Motor neuron (in vitro differentiated cells): ENCODE data around the gene CRMP1. TPM values are rescaled to one million over a fixed set of nuclear protein-coding genes. Genes with fewer than 3 reads are reported as not detected.
"Not testable (repeated sequence)": the region's sequence is repeated elsewhere in the genome, so short reads cannot be mapped to it uniquely, and the experiment has no call there.

Experiments
- ATAC-seq, 8 experiments: fragments of 200-7000 bp; cut with Tn5 transposase; replicated peaks in 6 of 8; 2 replicates each; pipeline ENCODE4 v1.8.0; 2021; ENCODE audit warnings: mild to moderate bottlenecking in 8 of 8, moderate library complexity in 8 of 8
- H3K27ac ChIP-seq, 2 donors: fragments of 250-450 bp; sonication (Bioruptor Pico); 2 replicates each; pipeline ENCODE4 v1.9.0; 2021; ENCODE audit warnings: antibody characterized with exemption in 2 of 2, mild to moderate bottlenecking in 2 of 2, moderate library complexity in 1 of 2
- H3K4me1 ChIP-seq, 2 donors: fragments of 250-450 bp; sonication (Bioruptor Pico); replicated peaks in 1 of 2; 2 replicates each; pipeline ENCODE4 v1.6.1; 2021; ENCODE audit warnings: antibody characterized with exemption in 2 of 2, mild to moderate bottlenecking in 2 of 2, moderate library complexity in 1 of 2
- H3K4me3 ChIP-seq, 5 donors: fragments of 250-450 bp; sonication (Bioruptor Pico); 2 replicates each; pipeline ENCODE4 v1.9.0; 2021; ENCODE audit warnings: antibody characterized with exemption in 5 of 5, mild to moderate bottlenecking in 5 of 5, moderate library complexity in 4 of 5
- WGBS, 10 experiments: fragments of 450-650 bp; shearing (Covaris generic); methylation state at CpG; one replicate each; pipeline ENCODE4 v1.0.0; 2022; 5-methylcytosine and 5-hydroxymethylcytosine counted together
- in situ Hi-C, 9 experiments: fragments of 400-800 bp; cut with MboI; loops; one replicate each; pipeline ENCODE4 v1.15.0; 2021; ENCODE audit warnings: low sequenced_read_pairs in 9 of 9, low pct_unique_long_range_greater_than_20kb in 2 of 9; ENCODE audit not compliant: unreplicated experiment in 9 of 9
- total RNA-seq, 8 experiments: library from RNA; unstranded; fragments of 300-600 nt; gene quantifications; 2 replicates each; pipeline versions ENCODE4 v1.2.3 to v1.2.4, GENCODE V29; 2022

Gene CRMP1
- total RNA-seq, 8 experiments from 2014 or later, result 3.9 to 468 (median 276) TPM

GRCh38 chr4:5857199-5857598 lies 35.7 kb downstream of the CRMP1 start:
- ATAC-seq, result no peak
- no peak overlapping the region for H3K27ac ChIP-seq
- 7 to 100% (median 89%) methylated on average over 1 to 2 of the region's 2 CpGs; no CpG with 5 or more reads in 1 of the 10 experiments for WGBS, 10 experiments
- peaks cover 9 to 11% of the 10 kb centered on the region in 2 donors for H3K4me1 ChIP-seq
- no peak overlapping the region for H3K4me3 ChIP-seq
- in situ Hi-C loops, result no loop called here

DNA sequence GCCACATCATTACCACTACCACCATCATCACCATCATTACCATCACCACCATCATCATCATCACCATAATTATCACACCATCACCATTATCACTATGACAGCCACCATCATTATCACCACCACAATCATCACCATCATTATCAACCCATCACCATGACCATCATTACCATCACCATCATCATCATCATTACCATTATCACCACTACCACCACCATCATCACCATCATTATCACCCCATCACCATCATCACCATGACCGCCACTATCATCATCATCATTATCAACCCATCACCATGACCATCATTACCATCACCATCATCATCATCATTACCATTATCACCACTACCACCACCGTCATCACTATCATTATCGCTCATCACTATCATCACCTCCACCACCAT lies 36.5 kb downstream of the CRMP1 start:
- H3K4me1 ChIP-seq, result peaks cover 9 to 11% of the 10 kb centered on the region in 2 donors
- in situ Hi-C loops, ATAC-seq, H3K27ac ChIP-seq, H3K4me3 ChIP-seq: not testable (repeated sequence)
- WGBS, 10 experiments, result 63 to 100% (median 85%) methylated on average over 1 to 3 of the region's 3 CpGs; no CpG with 5 or more reads in 2 of the 10 experiments

GRCh38 chr4:5854929-5855328 lies 38.0 kb downstream of the CRMP1 start:
- 42 to 100% (median 91%) methylated on average over 2 to 3 of the region's 3 CpGs for WGBS, 10 experiments
- no peak for ATAC-seq
- Histone ChIP-seq H3K27ac (no peak overlapping the region), H3K4me1 (peaks cover 9 to 11% of the 10 kb centered on the region in 2 donors), H3K4me3 (no peak overlapping the region)
- in situ Hi-C loops, result no loop called here

DNA sequence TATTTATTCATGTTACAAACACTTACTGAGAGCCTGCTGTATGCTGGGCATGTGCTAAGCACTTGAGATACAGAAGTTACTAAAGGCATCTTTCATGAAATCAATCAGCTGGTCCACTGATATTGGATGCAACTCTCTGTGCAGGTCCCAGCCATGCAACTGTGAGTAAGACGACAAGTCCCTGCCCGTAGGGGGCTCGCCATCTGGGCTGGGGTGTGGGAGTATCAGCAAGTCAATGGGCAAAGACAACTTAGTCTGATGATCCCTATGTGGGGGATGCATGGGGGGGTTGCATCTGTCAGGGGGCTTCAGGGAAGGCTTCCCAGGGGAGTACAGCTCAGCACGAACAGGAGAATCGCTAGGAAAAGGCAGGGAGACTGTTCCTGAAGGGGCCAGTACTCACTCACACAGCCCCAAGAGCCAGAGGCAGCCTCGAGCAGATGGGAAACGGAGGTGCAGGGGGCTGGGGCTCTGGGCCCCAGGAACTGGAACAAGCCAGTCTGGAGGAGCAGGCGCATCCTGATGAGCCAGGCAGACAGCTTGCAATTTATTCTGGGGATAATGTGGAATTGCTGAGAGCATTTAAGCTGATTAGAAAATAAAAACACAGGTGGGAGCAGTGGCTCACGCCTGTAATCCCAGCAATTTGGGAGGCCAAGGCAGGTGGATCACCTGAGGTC lies 40.2 kb downstream of the CRMP1 start:
- Histone ChIP-seq H3K4me3 (no peak overlapping the region), H3K4me1 (peaks cover 9 to 11% of the 10 kb centered on the region in 2 donors), H3K27ac (peak overlapping the region; percentile 10 to 65)
- ATAC-seq, result peak in 5 of 8 experiments; percentile 89 to 100 (median 96)
- in situ Hi-C loops, result no loop called here
- WGBS, 10 experiments, result 57 to 90% (median 62%) methylated on average over 2 to 8 of the region's 9 CpGs; no CpG with 5 or more reads in 6 of the 10 experiments

GRCh38 chr4:5851637-5852301 lies 41.1 kb downstream of the CRMP1 start:
- in situ Hi-C loops, result no loop called here
- H3K27ac ChIP-seq, result no peak overlapping the region
- 8 to 100% (median 77%) methylated on average over 1 to 3 of the region's 4 CpGs; no CpG with 5 or more reads in 2 of the 10 experiments for WGBS, 10 experiments
- ATAC-seq, result peak in 2 of 8 experiments; percentile 87 to 93
- H3K4me3 ChIP-seq, result no peak overlapping the region
- peaks cover 9 to 11% of the 10 kb centered on the region in 2 donors for H3K4me1 ChIP-seq

GRCh38 chr4:5845035-5845905 lies 47.6 kb downstream of the CRMP1 start:
- ATAC-seq, result peak in 1 of 8 experiments; percentile 49
- in situ Hi-C loops, result no loop called here
- no peaks in the 10 kb centered on the region for H3K4me1 ChIP-seq
- WGBS, 10 experiments, result 32 to 100% (median 81%) methylated on average over 1 to 9 of the region's 13 CpGs; no CpG with 5 or more reads in 1 of the 10 experiments
- H3K4me3 ChIP-seq, result no peak overlapping the region
- H3K27ac ChIP-seq, result no peak overlapping the region

DNA sequence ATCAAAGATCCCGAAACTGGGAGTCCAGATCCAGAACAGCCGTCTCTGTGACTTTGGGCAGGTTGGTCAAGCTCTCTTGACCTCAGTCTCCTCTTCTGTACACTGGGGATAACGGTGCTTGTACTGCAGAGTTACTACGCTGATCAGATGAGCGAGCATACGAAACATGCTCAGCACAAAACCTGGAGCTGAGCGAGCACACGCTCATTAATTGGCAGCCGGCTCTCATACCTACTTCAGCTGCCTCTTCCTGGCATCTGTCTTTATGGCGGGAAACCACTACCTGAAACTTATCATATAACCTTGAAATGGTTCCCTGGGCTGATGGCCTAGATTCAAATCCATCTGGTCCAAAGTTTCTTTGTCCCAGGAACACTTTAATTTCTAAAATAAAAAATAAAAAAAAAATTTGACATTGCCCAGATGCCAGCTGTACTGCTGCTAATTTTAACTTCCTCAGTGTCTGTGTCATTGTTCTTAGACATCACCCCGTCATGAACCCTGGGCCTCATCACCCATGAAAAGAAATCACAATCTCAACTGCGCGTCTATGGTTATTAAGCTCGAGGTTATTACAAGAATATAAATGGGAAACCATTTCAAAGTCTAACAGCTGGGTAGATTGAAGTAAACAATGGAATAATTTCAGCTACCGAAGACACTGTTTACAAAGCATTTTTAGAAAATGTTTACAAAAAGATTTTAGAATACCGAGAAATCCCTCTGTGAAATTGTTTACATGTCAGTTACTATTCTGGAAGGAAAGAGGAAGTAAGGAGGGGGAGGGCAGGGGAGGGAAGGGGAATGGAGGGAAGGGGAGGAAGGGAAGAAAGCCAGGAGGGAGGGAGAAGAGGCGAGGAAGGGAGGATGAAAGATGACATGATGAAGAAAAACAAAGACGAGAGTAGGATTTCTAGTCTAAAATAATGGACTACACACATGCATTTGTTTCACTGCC lies 49.0 kb downstream of the CRMP1 start:
- 18 to 98% (median 85%) methylated on average over 4 to 14 of the region's 18 CpGs; no CpG with 5 or more reads in 1 of the 10 experiments for WGBS, 10 experiments
- H3K4me3 ChIP-seq, result no peak overlapping the region
- no peaks in the 10 kb centered on the region for H3K4me1 ChIP-seq
- in situ Hi-C loops, result no loop called here
- no peak overlapping the region for H3K27ac ChIP-seq
- ATAC-seq, result no peak

GRCh38 chr4:5842456-5842855 lies 50.4 kb downstream of the CRMP1 start:
- 57 to 100% (median 82%) methylated on average over 1 to 2 of the region's 4 CpGs; no CpG with 5 or more reads in 6 of the 10 experiments for WGBS, 10 experiments
- Histone ChIP-seq H3K4me1 (no peaks in the 10 kb centered on the region), H3K4me3 (no peak overlapping the region), H3K27ac (no peak overlapping the region)
- ATAC-seq, result no peak
- in situ Hi-C loops, result no loop called here

DNA sequence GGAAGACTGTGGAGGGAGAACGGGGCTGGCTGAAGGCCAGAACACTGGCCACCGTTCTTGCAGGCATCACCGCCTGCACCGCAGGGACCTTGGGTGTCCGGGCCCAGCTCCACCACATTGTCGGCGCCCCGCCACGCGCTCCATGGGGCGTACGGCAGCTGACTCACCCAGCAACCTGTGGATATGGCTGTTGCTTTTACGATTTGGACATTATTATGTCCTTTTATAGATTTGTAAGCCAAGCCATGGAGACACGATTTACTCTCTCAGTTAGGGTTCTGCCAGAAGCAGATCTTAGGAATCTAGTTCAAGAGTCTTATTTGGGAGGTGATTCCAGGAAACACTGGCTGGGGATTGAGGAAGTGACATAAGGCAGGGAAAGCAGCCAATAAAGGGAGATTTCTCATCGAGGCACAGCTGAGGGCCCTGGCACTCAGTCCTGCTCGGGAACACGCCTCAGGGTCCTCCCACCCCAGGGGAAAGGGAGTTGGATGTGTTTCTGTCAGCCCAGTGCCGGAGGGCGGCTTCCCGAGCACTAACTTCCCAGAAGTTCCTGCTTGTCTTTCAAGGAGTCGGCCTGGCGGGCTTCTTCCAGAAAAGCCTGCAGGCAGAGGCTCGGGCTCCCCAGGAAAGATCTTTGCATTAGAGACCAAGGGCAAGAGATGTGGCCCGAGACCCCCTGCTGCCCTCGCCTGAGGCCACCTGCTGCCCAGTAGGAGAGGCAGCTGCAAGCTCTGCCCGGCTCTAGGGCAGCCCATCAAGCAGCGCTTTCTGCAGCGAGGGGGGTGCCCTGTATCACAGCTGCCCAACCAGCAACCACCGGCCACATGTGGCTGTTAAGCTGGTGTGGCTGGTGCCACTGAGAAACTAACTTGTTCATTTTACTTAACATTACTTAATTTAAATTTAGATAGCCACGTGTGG lies 52.9 kb downstream of the CRMP1 start:
- ATAC-seq, result peak in 3 of 8 experiments; percentile 74 to 95 (median 95)
- in situ Hi-C loops, result no loop called here
- no peak overlapping the region for H3K27ac ChIP-seq
- WGBS, 10 experiments, result 10 to 100% (median 90%) methylated on average over 2 to 25 of the region's 30 CpGs; no CpG with 5 or more reads in 1 of the 10 experiments
- H3K4me1 ChIP-seq, result no peaks in the 10 kb centered on the region
- no peak overlapping the region for H3K4me3 ChIP-seq

- no peak overlapping the region for H3K27ac ChIP-seq
- no peaks in the 10 kb centered on the region for H3K4me1 ChIP-seq
- peak in 4 of 8 experiments; percentile 11 to 33 (median 21) for ATAC-seq
- no peak overlapping the region for H3K4me3 ChIP-seq
- in situ Hi-C loops, result no loop called here
- 78 to 100% (median 95%) methylated on average over 1 to 6 of the region's 13 CpGs; no CpG with 5 or more reads in 5 of the 10 experiments for WGBS, 10 experiments
Observed at GRCh38 chr4:5839332-5839731, 53.6 kb downstream of the CRMP1 start.

DNA sequence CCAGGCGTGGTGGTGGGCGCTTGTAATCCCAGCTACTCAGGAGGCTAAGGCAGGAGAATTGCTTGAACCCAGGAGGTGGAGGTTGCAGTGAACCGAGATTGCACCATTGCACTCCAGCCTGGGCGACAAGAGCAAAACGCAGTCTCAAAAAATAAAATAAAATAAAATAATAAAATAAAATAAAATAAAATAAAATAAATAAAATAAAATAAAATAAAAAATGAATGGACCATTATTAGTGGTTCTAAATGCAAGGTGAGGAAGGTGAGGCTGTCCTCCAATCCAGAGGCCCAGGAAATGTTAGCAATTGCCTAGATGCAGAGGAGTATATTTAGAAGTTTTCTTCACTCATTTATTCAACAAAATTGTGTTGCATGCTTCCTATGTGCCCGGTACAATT lies 55.4 kb downstream of the CRMP1 start:
- H3K27ac ChIP-seq, H3K4me3 ChIP-seq, H3K4me1 ChIP-seq, in situ Hi-C loops, ATAC-seq: not testable (repeated sequence)
- 64 to 99% (median 90%) methylated on average over 2 to 6 of the region's 6 CpGs; no CpG with 5 or more reads in 1 of the 10 experiments for WGBS, 10 experiments
